ENCODE data around the gene AIG1.
"Not testable (repeated sequence)": the region's sequence is repeated elsewhere in the genome, so short reads cannot be mapped to it uniquely, and the experiment has no call there.

Gene AIG1, protein sequence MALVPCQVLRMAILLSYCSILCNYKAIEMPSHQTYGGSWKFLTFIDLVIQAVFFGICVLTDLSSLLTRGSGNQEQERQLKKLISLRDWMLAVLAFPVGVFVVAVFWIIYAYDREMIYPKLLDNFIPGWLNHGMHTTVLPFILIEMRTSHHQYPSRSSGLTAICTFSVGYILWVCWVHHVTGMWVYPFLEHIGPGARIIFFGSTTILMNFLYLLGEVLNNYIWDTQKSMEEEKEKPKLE

GRCh38 chr6:143060806-143061596 lies at the start of gene AIG1:
AIG1 (plus strand) TSS chr6:143060889; CDS start chr6:143060926, 37 bp downstream.
- peak within 1 kb of the TSS; percentile 95 for H3K4me3 ChIP-seq (ENCODE audit: low read depth, low read length)
- peaks cover 14% of the 10 kb centered on the region for H3K4me1 ChIP-seq (ENCODE audit: control insufficient read depth, insufficient read depth, low read length, unreplicated experiment)
- peak within 1 kb of the TSS; percentile 65 for H3K27ac ChIP-seq (ENCODE audit: low read depth, low read length)
- H2AFZ ChIP-seq (ENCODE audit: low read length, unreplicated experiment) = peak within 1 kb of the TSS; percentile 83
- H3K79me2 ChIP-seq (ENCODE audit: control insufficient read depth, insufficient read depth, low read length, unreplicated experiment) = no peaks in the 10 kb centered on the region
- no peaks in the 10 kb centered on the region for H3K36me3 ChIP-seq (ENCODE audit: insufficient read depth, low read length)
- no peaks in the 10 kb centered on the region for H3K27me3 ChIP-seq (ENCODE audit: insufficient read depth, low read length)

GRCh38 chr6:143014764-143015163 lies 45.9 kb upstream of the AIG1 start:
- H3K36me3 ChIP-seq (ENCODE audit: insufficient read depth, low read length) = no peaks in the 10 kb centered on the region
- no peaks in the 10 kb centered on the region for H3K27me3 ChIP-seq (ENCODE audit: insufficient read depth, low read length)
- no peak overlapping the region for H3K27ac ChIP-seq (ENCODE audit: low read depth, low read length)
- H3K79me2 ChIP-seq (ENCODE audit: control insufficient read depth, insufficient read depth, low read length, unreplicated experiment) = no peaks in the 10 kb centered on the region
- no peak overlapping the region for H2AFZ ChIP-seq (ENCODE audit: low read length, unreplicated experiment)
- H3K4me3 ChIP-seq (ENCODE audit: low read depth, low read length) = no peak overlapping the region
- no peaks in the 10 kb centered on the region for H3K4me1 ChIP-seq (ENCODE audit: control insufficient read depth, insufficient read depth, low read length, unreplicated experiment)

DNA sequence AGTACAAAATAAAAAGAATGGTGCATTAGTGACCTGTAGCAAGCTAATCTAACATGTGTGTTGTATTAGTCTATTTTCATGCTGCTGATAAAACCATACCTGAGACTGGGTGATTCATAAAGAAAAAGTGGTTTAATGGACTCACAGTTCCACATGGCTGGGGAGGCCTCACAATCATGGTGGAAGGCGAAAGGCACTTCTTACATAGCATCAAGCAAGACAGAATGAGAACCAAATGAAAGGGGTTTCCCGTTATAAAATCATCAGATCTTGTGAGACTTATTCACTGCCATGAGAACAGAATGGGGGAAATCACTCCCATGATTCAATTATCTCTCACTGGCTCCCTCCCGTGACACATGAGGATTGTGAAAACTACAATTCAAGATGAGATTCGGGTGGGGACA lies 45.4 kb upstream of the AIG1 start:
- H3K27ac ChIP-seq (ENCODE audit: low read depth, low read length) = no peak overlapping the region
- H3K4me3 ChIP-seq (ENCODE audit: low read depth, low read length) = no peak overlapping the region
- H3K27me3 ChIP-seq (ENCODE audit: insufficient read depth, low read length) = no peaks in the 10 kb centered on the region
- H3K79me2 ChIP-seq (ENCODE audit: control insufficient read depth, insufficient read depth, low read length, unreplicated experiment) = no peaks in the 10 kb centered on the region
- H3K4me1 ChIP-seq (ENCODE audit: control insufficient read depth, insufficient read depth, low read length, unreplicated experiment) = no peaks in the 10 kb centered on the region
- H3K36me3 ChIP-seq (ENCODE audit: insufficient read depth, low read length) = no peaks in the 10 kb centered on the region
- no peak overlapping the region for H2AFZ ChIP-seq (ENCODE audit: low read length, unreplicated experiment)

DNA sequence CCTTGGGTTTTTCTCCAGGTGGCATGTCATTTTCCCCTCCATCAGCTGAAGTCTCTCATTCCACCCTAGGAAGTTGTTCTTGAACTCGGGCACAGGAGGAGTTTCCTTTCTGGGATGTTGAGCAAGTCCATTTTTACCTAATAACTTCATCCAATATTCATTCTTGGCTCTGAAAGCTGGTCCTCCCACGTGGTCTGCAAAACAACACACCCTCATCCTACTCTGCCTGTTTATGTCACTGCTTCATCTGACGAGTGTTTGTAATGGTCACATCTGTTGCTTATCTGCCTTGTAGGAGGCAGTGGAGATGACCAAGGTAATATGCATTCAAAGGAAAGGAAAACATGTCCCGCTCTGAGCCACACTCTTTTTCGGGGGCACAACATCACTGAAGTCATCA lies 41.7 kb upstream of the AIG1 start:
- no peaks in the 10 kb centered on the region for H3K4me1 ChIP-seq (ENCODE audit: control insufficient read depth, insufficient read depth, low read length, unreplicated experiment)
- no peaks in the 10 kb centered on the region for H3K36me3 ChIP-seq (ENCODE audit: insufficient read depth, low read length)
- H3K27ac ChIP-seq (ENCODE audit: low read depth, low read length) = no peak overlapping the region
- no peaks in the 10 kb centered on the region for H3K27me3 ChIP-seq (ENCODE audit: insufficient read depth, low read length)
- H3K79me2 ChIP-seq (ENCODE audit: control insufficient read depth, insufficient read depth, low read length, unreplicated experiment) = no peaks in the 10 kb centered on the region
- no peak overlapping the region for H2AFZ ChIP-seq (ENCODE audit: low read length, unreplicated experiment)
- no peak overlapping the region for H3K4me3 ChIP-seq (ENCODE audit: low read depth, low read length)

DNA sequence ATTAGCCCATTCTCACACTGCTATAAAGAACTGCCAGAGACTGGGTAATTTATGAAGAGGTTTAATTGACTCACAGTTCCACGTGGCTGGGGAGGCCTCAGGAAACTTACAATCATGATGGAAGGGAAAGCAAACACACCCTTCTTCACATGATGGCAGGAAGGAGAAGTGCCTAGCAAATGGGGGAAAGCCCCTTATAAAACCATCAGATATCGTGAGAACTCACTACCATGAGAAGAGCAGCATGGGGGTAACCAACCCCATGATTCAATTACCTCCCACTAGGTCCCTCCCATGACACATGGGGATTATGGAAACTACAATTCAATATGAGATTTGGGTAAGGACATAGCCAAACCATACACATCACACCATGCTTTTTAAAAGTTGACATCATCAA lies 39.8 kb upstream of the AIG1 start:
- H2AFZ ChIP-seq (ENCODE audit: low read length, unreplicated experiment); H3K36me3 ChIP-seq (ENCODE audit: insufficient read depth, low read length); H3K27ac ChIP-seq (ENCODE audit: low read depth, low read length); H3K4me1 ChIP-seq (ENCODE audit: control insufficient read depth, insufficient read depth, low read length, unreplicated experiment); H3K27me3 ChIP-seq (ENCODE audit: insufficient read depth, low read length); H3K4me3 ChIP-seq (ENCODE audit: low read depth, low read length); H3K79me2 ChIP-seq (ENCODE audit: control insufficient read depth, insufficient read depth, low read length, unreplicated experiment): not testable (repeated sequence)

- Histone ChIP-seq H3K79me2 (ENCODE audit: control insufficient read depth, insufficient read depth, low read length, unreplicated experiment) (no peaks in the 10 kb centered on the region), H3K4me1 (ENCODE audit: control insufficient read depth, insufficient read depth, low read length, unreplicated experiment) (no peaks in the 10 kb centered on the region), H3K27me3 (ENCODE audit: insufficient read depth, low read length) (no peaks in the 10 kb centered on the region), H2AFZ (ENCODE audit: low read length, unreplicated experiment) (no peak overlapping the region), H3K27ac (ENCODE audit: low read depth, low read length) (no peak overlapping the region), H3K4me3 (ENCODE audit: low read depth, low read length) (no peak overlapping the region), H3K36me3 (ENCODE audit: insufficient read depth, low read length) (no peaks in the 10 kb centered on the region)
These were observed 39.1 kb upstream of the AIG1 start for GRCh38 chr6:143021543-143021942.

DNA sequence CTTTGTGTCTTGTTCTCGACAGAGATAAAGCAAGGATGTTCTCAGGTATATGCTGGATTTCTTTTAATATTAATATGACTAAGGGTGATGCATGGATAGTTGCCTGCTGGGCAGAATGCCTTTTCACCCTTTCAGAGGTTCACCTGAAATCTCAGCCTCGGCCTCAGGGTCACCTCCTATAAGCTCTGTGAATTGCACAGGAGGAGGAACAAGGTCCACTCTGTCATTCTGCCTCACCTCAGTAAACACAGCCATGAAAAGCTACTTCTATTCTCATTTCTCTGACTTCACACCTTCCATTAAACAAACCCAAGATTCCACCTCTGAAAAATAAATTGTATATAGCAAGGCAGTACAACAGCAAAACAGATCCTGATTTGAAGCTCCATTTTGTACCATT lies 38.1 kb upstream of the AIG1 start:
- Histone ChIP-seq H3K36me3 (ENCODE audit: insufficient read depth, low read length) (no peaks in the 10 kb centered on the region), H3K79me2 (ENCODE audit: control insufficient read depth, insufficient read depth, low read length, unreplicated experiment) (no peaks in the 10 kb centered on the region), H3K4me3 (ENCODE audit: low read depth, low read length) (no peak overlapping the region), H2AFZ (ENCODE audit: low read length, unreplicated experiment) (no peak overlapping the region), H3K27ac (ENCODE audit: low read depth, low read length) (no peak overlapping the region), H3K4me1 (ENCODE audit: control insufficient read depth, insufficient read depth, low read length, unreplicated experiment) (no peaks in the 10 kb centered on the region), H3K27me3 (ENCODE audit: insufficient read depth, low read length) (no peaks in the 10 kb centered on the region)

GRCh38 chr6:143023695-143024094 lies 37.0 kb upstream of the AIG1 start:
- no peaks in the 10 kb centered on the region for H3K27me3 ChIP-seq (ENCODE audit: insufficient read depth, low read length)
- no peaks in the 10 kb centered on the region for H3K4me1 ChIP-seq (ENCODE audit: control insufficient read depth, insufficient read depth, low read length, unreplicated experiment)
- no peaks in the 10 kb centered on the region for H3K79me2 ChIP-seq (ENCODE audit: control insufficient read depth, insufficient read depth, low read length, unreplicated experiment)
- H3K27ac ChIP-seq (ENCODE audit: low read depth, low read length) = no peak overlapping the region
- H3K4me3 ChIP-seq (ENCODE audit: low read depth, low read length) = no peak overlapping the region
- H2AFZ ChIP-seq (ENCODE audit: low read length, unreplicated experiment) = no peak overlapping the region
- no peaks in the 10 kb centered on the region for H3K36me3 ChIP-seq (ENCODE audit: insufficient read depth, low read length)

GRCh38 chr6:143024977-143025376 lies 35.7 kb upstream of the AIG1 start:
- no peak overlapping the region for H3K4me3 ChIP-seq (ENCODE audit: low read depth, low read length)
- H3K27ac ChIP-seq (ENCODE audit: low read depth, low read length) = no peak overlapping the region
- no peaks in the 10 kb centered on the region for H3K36me3 ChIP-seq (ENCODE audit: insufficient read depth, low read length)
- H3K4me1 ChIP-seq (ENCODE audit: control insufficient read depth, insufficient read depth, low read length, unreplicated experiment) = no peaks in the 10 kb centered on the region
- no peaks in the 10 kb centered on the region for H3K27me3 ChIP-seq (ENCODE audit: insufficient read depth, low read length)
- no peaks in the 10 kb centered on the region for H3K79me2 ChIP-seq (ENCODE audit: control insufficient read depth, insufficient read depth, low read length, unreplicated experiment)
- H2AFZ ChIP-seq (ENCODE audit: low read length, unreplicated experiment) = no peak overlapping the region

DNA sequence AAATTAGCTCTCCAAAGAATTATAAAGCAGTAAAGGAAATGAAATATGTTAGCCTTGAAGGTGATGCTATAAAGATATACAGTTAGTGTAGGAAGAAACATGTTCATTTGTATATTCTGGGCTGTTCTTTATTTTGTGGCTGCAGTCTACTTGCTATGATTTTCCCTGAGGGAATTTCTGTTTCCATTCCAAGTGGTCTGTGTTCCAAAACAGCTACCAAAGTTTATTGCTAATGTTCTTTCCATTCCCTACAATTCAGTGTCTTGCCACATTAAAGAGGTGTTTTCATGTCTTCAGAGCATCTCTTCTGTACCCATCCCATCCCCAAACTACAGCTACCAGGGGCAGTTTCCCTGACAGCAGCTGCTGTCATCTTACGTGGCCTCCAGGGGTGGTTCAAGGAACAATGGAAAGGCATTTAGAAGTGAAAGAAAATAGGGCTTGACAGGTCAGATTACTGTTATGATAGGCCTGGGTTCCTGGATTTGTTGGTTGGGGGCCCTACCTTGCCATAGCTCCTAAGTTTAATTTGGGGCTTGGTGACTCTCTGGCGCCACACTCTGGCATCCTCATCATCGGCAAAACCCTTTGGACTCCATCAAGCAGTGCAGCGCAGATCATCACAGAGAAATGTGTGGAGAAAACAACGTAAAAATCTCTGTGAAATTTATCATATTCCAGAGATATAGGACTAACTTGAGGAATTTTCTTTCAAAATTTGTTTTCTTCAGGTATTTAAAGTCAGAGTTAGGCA lies 33.8 kb upstream of the AIG1 start:
- Histone ChIP-seq H3K27ac (ENCODE audit: low read depth, low read length) (no peak overlapping the region), H3K4me1 (ENCODE audit: control insufficient read depth, insufficient read depth, low read length, unreplicated experiment) (no peaks in the 10 kb centered on the region), H3K4me3 (ENCODE audit: low read depth, low read length) (no peak overlapping the region), H3K36me3 (ENCODE audit: insufficient read depth, low read length) (no peaks in the 10 kb centered on the region), H3K27me3 (ENCODE audit: insufficient read depth, low read length) (no peaks in the 10 kb centered on the region), H3K79me2 (ENCODE audit: control insufficient read depth, insufficient read depth, low read length, unreplicated experiment) (no peaks in the 10 kb centered on the region), H2AFZ (ENCODE audit: low read length, unreplicated experiment) (no peak overlapping the region)
